AML-193 (cell line): ENCODE data around the gene ALX1.
A peak's percentile ranks its signal among the peaks of the same experiment; 100 is the strongest.

Experiments used
- DNase-seq, 2 experiments: peaks; one replicate each; lab custom pipeline; 2025; lab: John Stamatoyannopoulos, UW

Gene ALX1

GRCh38 chr12:85280165-85280983, at the start of gene ALX1:
Gene ALX1, plus strand, starts transcription at chr12:85280220. Its CDS starts 42 bp downstream, at chr12:85280262.
- DNase-seq: no peak

DNA sequence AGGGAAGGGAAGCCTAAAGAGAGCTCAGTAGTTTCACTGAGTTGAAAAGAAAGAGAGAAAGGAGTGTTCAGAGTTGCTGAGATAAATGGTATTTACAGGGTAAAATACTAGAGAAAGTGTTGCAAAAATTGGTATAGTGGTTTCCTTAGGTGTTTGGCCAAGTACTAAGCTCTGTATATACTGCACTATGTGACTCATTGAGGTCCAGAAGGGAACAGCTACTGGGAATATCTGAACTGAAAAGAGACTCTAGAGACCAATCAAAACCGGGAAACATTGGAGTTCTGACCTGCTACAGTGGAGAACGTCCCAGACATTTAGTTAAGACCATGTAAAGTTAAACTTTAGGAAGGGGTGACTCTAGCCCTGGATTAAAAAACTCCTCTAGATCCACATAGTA, 42.7 kb upstream of the ALX1 start:
- DNase-seq: no peak

GRCh38 chr12:85244561-85244960, 35.5 kb upstream of the ALX1 start:
- no peak for DNase-seq

DNA sequence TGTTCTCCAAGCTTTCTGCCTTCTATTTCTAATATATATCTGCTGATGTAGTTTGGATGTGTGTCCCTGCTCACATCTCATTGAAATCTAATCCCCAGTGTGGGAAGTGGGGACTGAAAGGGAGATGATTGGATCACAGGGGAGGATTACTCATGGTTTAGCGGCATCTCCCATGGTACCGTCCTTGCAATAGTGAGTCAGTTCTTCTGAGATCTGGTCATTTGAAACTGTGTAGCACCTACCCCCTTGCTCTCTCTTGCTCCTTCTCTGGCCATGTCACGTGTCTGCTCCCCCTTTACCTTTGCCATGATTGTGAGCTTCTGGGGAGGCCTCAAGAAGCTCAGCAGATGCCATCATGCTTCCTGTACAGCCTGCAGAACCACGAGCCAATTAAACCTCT, 26.2 kb upstream of the ALX1 start:
- DNase-seq: no peak

- no peak for DNase-seq
Observed at GRCh38 chr12:85257671-85258070, 22.3 kb upstream of the ALX1 start.

DNA sequence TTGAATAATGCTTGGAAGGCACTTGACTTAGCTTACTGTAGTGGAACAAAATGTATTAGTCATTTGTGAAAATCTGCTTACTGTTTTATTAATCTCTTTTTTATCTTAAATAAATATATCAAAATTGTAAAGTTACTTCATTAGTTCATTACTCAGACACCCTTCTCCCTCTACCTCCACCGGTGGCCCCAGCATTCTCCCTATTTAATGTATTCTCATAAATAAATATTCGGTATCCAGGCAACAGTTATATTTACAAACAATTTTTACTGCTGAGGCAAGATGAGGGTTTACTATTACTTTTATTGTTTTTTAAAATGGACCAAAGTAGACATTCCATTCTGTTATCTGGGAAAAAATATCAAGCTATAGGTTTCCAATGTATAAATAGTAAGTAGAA, 19.6 kb upstream of the ALX1 start:
- no peak for DNase-seq

GRCh38 chr12:85260896-85261295, 19.1 kb upstream of the ALX1 start:
- no peak for DNase-seq

- DNase-seq: no peak
Observed at GRCh38 chr12:85266356-85266755, 13.7 kb upstream of the ALX1 start.

DNA sequence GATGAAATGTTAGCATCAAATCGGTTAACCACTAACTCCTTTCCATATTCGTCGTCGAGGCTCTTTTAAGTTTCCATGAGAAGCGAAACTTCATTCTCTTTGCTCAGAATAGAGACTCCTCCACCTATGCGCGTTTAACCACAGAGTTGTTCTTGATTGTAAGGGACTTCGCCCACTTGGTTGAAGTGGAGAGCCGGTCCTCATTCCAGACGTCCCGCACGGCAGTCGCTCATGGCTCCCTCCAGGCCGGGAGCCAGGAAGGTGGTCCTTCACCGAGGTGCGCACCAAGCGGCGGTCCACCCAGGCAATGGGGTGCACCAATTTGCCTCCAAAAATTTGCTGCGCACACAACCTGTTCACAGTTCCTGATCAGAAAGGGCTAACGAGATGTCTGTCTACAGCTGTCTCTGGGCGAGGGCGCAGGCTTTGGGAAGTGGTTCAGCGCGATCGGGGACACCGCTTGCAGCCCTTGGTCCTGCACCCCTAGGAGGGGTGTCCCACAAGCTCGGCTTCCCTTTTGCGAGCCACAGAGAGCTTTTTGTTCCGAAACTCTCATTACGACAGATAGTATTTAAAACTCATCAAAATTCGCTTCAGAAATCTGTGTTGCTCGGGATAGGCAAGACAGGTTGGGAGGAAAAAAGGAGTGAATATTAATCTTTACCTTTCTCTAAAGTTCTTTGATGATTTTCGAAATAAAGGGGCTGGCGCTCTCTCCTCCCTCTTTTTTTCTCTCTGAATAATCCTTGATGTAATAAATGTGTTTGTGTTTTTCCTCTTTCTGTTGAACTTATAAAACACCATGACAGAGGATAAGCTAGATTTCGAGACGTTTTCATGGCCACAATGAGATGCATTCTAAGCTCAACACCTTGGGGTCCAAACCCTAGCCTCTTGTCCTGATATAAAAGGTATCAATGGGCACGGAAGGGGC, 6.4 kb upstream of the ALX1 start:
- no peak for DNase-seq

- no peak for DNase-seq
Observed at GRCh38 chr12:85274315-85274651, 5.7 kb upstream of the ALX1 start.

GRCh38 chr12:85275374-85275773, 4.6 kb upstream of the ALX1 start:
- DNase-seq: peak in 1 of 2 experiments; percentile 2

DNA sequence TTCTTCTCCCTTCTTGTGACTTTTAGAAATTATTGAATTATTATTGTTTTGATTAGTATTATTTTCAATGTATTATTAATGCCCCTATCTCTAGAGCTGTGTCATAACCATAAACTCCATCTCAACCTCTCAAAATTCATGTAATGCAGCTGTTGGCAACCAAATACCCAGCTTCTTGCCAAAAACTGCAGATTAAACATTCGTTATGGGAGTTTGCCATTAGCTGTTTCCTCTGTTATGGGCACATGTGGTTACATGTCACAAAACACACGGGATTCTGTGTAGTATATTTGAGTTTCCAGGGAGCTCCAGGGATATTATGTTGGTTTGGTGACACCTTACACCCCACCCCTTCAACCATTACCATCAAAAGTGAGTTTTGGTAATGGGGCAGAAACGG, 2.8 kb upstream of the ALX1 start:
- DNase-seq: no peak

DNA sequence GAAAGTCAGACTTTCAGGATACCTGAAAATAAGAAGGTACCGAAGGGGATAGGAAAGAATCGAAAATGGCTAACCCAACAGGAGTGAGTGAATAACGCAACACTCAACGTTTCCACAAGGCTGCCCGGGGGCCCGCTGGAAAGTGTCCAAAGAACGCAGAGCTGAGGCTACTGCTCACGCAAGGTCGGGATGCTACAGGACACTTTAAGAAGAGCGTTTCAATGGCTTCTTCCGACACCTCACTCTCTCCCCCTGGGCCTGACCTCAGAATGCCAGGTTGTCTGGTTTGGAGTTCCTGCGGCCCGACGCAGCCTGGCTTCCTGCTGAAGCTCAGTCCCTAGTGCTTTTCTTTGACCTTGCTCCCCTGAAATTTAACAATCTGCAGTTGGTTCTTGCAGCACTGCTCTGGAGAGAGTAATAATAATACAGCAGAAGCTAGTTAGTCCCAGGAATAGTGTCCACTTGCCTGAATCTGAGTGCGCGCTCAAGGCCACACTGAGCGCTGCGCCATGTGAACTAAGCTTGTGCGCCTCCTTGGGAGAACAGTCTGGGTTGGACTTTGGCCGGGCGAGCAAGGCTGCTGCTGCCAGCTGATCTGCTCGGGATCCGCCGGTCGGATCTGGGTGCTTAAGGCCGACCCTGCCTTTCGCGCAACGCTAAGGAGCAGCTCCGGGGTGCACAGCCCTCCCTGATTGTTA, 2.0 kb upstream of the ALX1 start:
- no peak for DNase-seq

- DNase-seq: no peak
Observed at GRCh38 chr12:85278598-85279448, 1.2 kb upstream of the ALX1 start.

GRCh38 chr12:85279449-85280164, 413 bp upstream of the ALX1 start:
- no peak for DNase-seq

DNA sequence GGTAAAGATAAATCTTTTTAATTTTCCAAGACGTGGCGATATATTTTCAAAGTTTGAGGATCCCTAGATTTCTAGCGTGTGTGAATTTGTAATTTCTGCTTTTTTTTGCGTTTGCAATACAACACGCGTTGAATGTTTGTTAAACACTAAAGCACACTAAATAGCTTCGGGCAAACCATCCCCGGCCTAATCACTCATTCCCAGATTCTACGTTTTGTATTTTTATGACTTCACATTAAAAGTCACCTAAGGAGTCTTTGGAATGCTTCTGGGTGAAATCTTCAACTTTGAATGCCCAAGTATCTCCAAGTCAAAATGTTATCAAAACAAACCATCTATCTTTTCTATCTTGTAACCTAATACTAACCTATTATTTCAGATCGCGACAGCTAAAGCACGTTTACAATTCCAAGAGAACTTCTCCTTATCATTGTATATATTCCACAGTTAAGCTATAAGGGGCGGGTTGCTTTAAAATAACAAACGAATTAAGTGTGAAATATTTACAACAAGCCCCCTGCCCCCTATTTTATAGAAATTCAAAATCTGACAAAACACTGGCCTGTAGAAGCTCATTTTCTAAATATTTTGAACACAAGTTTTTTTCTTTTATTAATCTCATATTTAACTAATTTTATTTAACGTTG, 1.1 kb downstream of the ALX1 start:
- DNase-seq: no peak

GRCh38 chr12:85281636-85282312, 1.8 kb downstream of the ALX1 start:
- no peak for DNase-seq

- no peak for DNase-seq
Observed at GRCh38 chr12:85283560-85283959, 3.5 kb downstream of the ALX1 start.

DNA sequence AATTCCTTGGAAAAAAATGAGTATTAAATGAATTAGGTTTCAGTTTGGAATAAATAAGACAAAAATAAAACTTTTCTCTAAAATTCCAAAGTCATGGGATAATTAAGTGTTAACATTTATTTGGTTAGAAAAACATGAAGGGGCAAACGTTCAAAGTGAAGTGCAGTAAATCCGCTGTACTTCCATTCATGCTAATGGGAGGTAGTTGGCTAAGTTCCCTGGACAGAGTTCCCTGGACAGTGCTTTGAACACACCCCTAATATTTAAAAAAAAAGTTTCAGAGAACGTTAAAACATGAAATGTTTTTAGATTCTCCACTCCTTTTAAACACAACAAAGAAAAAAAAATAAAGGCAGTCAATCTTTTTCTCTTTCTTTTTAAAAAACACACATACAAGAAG, 16.3 kb downstream of the ALX1 start:
- DNase-seq: no peak

GRCh38 chr12:85299053-85299452, 19.0 kb downstream of the ALX1 start:
- DNase-seq: no peak
